Activated naive CD4-positive, alpha-beta T cell treated with anti-CD3 and anti-CD28 coated beads, Interleukin-2, amount 50 U/mL, for 24 hours (primary cell): ENCODE results near the gene ZNF385D.

Experiments
- H3K27ac Mint-ChIP-seq: one replicate; pipeline ENCODE4 v1.8.0; 2021; ENCODE audit warnings: mild to moderate bottlenecking, mixed read lengths
- H3K27me3 Mint-ChIP-seq: one replicate; pipeline ENCODE4 v1.8.0; 2021; ENCODE audit warnings: mixed read lengths
- H3K36me3 Mint-ChIP-seq: one replicate; pipeline ENCODE4 v1.8.0; 2021; ENCODE audit warnings: mixed read lengths
- H3K4me1 Mint-ChIP-seq: one replicate; pipeline ENCODE4 v1.8.0; 2021; ENCODE audit warnings: mixed read lengths
- H3K4me3 Mint-ChIP-seq: one replicate; pipeline ENCODE4 v1.8.0; 2021; ENCODE audit warnings: mild to moderate bottlenecking, mixed read lengths
- H3K9me3 Mint-ChIP-seq: one replicate; pipeline ENCODE4 v1.8.0; 2021; ENCODE audit warnings: mixed read lengths

ZNF385D gene

DNA sequence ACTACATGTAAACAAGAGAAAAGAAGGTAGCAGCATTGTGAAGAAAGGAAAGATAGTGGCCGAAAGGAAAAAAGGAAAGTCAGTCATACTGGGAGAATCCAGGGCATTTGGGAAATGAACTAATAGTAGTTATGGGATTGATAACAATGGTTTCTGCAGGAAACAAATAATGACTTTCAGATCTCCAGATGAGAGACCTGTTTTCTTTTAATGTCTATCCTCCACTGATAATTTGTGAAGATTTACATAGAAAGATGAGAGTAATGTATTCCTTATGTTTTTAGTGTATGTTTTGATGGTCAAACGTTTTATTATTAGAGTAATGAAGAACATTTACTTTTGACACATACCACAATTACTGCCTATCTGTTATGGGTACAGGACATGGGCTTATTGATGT lies 15.0 kb upstream of the ZNF385D start:
- H3K9me3 Mint-ChIP-seq, result peaks cover 10% of the 10 kb centered on the region
- H3K36me3 Mint-ChIP-seq, result no peaks in the 10 kb centered on the region
- H3K4me3 Mint-ChIP-seq, result no peak overlapping the region
- no peaks in the 10 kb centered on the region for H3K27me3 Mint-ChIP-seq
- H3K27ac Mint-ChIP-seq, result no peak overlapping the region
- H3K4me1 Mint-ChIP-seq, result no peaks in the 10 kb centered on the region

DNA sequence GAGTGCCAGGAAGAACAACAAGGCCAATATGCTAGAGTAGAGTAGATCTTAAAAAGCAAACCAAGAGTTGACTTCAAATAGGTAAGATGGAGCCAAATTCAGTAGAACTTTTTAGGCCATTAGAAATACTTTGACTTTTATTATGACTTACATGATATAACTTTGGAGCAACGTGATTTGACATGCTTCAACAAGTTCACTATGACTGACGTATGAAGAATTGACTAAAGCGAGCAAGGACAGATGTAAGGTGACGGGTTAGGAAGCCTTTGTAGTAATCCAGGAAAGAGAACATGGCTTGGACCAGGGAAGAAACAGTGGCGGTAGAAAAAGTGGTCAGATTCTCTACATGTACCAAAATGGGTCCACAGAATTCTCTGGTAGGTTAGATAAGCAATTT lies 4.9 kb upstream of the ZNF385D start:
- no peak overlapping the region for H3K4me3 Mint-ChIP-seq
- no peak overlapping the region for H3K27ac Mint-ChIP-seq
- no peaks in the 10 kb centered on the region for H3K4me1 Mint-ChIP-seq
- no peaks in the 10 kb centered on the region for H3K9me3 Mint-ChIP-seq
- H3K36me3 Mint-ChIP-seq, result no peaks in the 10 kb centered on the region
- no peaks in the 10 kb centered on the region for H3K27me3 Mint-ChIP-seq

DNA sequence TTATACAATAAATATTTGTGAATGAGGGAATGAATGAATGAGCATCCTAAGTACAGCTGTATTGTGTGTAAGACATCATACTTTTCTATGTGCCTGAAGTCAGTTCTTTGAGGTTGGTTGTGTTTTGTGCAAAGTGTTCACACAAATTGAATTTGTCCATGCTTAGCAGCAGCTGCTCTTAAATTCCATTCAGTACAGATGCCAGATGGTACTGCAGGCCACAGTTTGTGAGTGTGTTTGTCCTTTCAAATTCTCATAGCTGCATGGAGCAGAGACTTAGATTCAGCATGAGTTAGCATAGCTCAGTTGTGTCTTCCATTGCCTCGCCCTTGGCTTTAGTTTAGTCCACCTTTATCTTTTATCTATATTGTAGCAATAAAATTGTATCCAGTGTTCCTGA lies 3.8 kb upstream of the ZNF385D start:
- Mint-ChIP-seq H3K9me3 (no peaks in the 10 kb centered on the region), H3K27me3 (peaks cover 6% of the 10 kb centered on the region), H3K36me3 (no peaks in the 10 kb centered on the region), H3K4me1 (no peaks in the 10 kb centered on the region), H3K4me3 (no peak overlapping the region), H3K27ac (no peak overlapping the region)

DNA sequence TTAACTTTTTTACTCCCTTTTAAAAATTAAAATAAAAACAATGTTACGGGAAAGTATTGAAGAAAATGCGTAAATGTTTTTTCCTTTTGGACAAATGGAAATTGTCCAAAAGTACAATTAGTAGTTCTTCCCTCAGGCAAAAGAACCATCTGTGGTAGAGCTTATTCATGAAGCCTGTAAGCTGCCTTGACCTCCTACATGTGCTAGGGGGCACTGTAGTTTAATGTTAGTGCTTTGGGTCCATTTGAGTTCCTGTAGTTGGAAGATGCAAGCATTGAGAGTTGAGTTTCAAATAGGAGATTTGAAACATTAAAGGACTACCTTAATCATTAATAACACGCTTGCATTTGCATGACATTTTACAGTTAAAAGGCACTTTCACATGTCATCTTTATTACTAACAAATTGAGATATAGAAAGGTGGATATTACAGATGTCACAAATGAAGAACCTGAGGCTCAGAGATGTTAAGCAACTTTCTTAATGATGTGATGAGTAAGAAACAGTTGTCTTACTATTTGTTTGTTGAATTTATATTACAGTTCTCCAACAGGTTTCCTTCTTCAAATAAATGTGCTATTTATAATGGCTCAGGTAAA lies 1.8 kb upstream of the ZNF385D start:
- Mint-ChIP-seq H3K4me3 (no peak overlapping the region), H3K27me3 (peaks cover 6% of the 10 kb centered on the region), H3K36me3 (no peaks in the 10 kb centered on the region), H3K9me3 (no peaks in the 10 kb centered on the region), H3K4me1 (no peaks in the 10 kb centered on the region), H3K27ac (no peak overlapping the region)

DNA sequence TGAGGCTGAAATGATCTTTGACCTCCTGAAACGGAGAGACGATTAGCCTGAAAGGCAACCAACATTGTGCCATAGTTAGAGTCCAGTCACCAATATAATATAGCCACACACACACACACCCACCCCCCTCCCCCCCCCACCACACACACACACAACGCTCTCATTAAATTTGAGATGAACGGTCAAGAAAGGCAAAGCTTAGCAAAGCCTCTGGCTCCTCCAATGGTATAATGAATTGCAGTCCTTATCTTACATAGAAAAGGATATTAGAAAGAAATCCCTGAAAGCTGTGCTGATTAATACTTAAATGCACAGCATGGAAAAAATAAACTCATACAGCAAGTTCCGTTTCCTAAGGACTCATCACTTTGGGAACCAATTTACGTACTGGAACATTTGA lies 876 bp upstream of the ZNF385D start:
- no peaks in the 10 kb centered on the region for H3K9me3 Mint-ChIP-seq
- H3K27me3 Mint-ChIP-seq, result peaks cover 6% of the 10 kb centered on the region
- H3K27ac Mint-ChIP-seq, result no peak overlapping the region
- no peak overlapping the region for H3K4me3 Mint-ChIP-seq
- no peaks in the 10 kb centered on the region for H3K4me1 Mint-ChIP-seq
- no peaks in the 10 kb centered on the region for H3K36me3 Mint-ChIP-seq

DNA sequence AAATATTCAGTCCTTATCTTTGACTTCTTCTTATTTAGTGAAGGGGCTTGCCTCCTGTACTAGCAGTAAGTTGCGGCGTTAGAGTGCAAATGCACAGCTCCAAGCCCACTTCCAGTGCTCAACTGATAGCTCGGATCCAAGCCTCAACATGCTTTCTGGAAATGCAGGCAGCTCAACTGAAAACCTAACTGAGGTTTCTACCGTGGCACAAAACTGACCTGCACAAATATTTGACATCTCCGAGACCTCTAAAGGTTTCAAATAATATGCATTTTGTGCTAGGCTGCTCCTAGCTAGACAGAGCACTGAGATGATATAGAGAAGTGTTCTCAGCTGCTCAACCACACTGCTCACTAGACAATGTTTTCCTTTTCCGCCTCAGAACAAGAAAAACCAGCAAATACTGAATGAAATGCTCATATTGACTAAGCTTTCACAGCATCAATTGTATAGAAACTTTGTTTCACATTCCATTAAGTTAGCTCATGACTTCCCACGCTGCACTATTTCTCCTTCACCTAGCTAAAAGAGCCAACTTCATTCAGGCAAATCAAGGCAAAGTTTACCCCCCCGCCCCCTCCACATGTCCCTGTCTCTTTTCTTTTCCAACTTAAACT lies 822 bp downstream of the ZNF385D start:
- Mint-ChIP-seq H3K27me3 (peaks cover 6% of the 10 kb centered on the region), H3K9me3 (no peaks in the 10 kb centered on the region), H3K4me1 (no peaks in the 10 kb centered on the region), H3K4me3 (no peak overlapping the region), H3K27ac (no peak overlapping the region), H3K36me3 (no peaks in the 10 kb centered on the region)

DNA sequence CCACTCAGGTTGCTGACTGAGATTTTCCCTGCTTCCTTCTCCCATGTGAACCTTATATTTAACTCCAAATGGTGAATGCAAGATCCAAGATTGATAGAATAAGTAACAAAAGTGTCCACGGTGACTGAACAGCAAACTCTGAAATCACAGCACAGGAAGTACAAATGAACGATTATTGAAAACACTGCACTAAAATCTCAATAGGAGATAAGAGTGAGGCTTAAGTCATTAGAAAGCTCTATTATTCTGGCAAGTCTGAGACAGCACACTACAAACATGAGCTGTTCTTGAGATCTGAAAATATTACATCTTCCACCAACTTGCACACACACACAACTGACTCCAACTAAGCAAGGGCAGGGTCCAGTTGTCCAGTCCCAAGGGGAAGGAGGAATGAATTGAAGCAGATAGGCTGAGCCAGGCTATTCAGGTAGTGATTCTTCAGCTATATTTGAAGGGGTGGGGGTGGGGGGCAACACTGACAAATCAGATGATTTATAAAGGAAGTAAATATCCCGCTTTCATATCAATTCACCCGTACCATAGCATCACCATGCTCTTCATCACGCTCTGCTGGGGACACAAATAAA lies 2.9 kb downstream of the ZNF385D start:
- peaks cover 6% of the 10 kb centered on the region for H3K27me3 Mint-ChIP-seq
- H3K27ac Mint-ChIP-seq, result no peak overlapping the region
- H3K4me3 Mint-ChIP-seq, result no peak overlapping the region
- no peaks in the 10 kb centered on the region for H3K9me3 Mint-ChIP-seq
- H3K4me1 Mint-ChIP-seq, result no peaks in the 10 kb centered on the region
- no peaks in the 10 kb centered on the region for H3K36me3 Mint-ChIP-seq

DNA sequence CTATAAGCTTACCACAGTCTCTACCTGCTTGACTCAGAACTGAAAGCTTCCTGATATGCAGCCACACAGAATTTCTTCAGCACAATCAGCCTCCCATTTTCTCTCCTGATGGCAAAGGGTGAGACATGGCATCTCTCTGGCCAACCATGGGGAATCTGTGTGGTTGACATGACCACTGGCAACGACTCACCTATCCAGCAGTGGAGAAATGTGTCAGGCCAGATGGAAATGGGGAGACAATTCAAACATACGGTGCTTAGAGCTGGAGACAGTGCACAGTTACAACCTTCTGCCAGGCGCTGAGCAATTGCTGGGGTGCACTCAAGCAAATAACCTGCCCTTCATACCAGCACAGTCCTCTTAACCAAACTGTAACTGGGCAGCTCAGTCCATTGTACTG lies 3.6 kb downstream of the ZNF385D start:
- Mint-ChIP-seq H3K4me3 (no peak overlapping the region), H3K27ac (no peak overlapping the region), H3K27me3 (peaks cover 6% of the 10 kb centered on the region), H3K9me3 (peaks cover 4% of the 10 kb centered on the region), H3K4me1 (no peaks in the 10 kb centered on the region), H3K36me3 (no peaks in the 10 kb centered on the region)

DNA sequence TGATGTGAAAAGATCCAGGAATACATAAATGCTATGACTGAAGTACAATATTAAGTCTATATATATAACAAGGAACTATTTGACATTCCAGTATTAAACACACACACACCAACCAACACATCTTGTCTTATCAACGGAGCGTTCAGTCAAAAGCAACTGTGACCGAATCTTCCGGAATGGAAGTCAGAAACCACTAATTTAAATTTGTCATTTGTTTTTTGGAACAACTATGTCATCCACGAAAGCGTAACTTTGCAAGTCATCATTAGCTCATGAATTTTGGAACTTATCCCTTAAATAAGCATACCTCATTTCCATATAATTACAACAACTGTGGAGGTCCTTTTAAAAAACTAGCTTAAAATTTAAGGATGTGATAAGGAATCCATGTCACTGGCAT lies 5.0 kb downstream of the ZNF385D start:
- Mint-ChIP-seq H3K27ac (no peak overlapping the region), H3K4me3 (no peak overlapping the region), H3K36me3 (no peaks in the 10 kb centered on the region), H3K27me3 (peaks cover 6% of the 10 kb centered on the region), H3K4me1 (no peaks in the 10 kb centered on the region), H3K9me3 (peaks cover 11% of the 10 kb centered on the region)

DNA sequence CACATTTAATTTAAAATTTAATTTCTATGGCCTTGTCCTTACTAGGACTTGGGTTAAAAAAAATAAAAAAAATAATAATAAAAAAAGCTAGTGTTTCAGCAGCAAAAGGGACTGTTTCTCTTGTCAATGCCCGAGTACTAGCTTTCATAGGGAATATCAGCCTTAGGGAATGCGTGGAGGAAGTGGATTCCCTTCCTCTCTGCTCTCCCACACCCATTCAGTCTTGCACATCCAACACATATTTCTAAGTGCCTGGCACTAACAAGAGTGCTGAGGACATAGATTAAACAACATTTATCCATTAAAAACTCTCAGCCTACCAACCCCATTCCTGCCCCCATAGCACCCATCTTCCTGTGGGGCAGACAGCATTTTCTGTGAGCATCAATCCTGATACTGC lies 6.2 kb downstream of the ZNF385D start:
- H3K27ac Mint-ChIP-seq, result no peak overlapping the region
- H3K36me3 Mint-ChIP-seq, result no peaks in the 10 kb centered on the region
- no peak overlapping the region for H3K4me3 Mint-ChIP-seq
- H3K4me1 Mint-ChIP-seq, result no peaks in the 10 kb centered on the region
- no peaks in the 10 kb centered on the region for H3K27me3 Mint-ChIP-seq
- H3K9me3 Mint-ChIP-seq, result peaks cover 11% of the 10 kb centered on the region

DNA sequence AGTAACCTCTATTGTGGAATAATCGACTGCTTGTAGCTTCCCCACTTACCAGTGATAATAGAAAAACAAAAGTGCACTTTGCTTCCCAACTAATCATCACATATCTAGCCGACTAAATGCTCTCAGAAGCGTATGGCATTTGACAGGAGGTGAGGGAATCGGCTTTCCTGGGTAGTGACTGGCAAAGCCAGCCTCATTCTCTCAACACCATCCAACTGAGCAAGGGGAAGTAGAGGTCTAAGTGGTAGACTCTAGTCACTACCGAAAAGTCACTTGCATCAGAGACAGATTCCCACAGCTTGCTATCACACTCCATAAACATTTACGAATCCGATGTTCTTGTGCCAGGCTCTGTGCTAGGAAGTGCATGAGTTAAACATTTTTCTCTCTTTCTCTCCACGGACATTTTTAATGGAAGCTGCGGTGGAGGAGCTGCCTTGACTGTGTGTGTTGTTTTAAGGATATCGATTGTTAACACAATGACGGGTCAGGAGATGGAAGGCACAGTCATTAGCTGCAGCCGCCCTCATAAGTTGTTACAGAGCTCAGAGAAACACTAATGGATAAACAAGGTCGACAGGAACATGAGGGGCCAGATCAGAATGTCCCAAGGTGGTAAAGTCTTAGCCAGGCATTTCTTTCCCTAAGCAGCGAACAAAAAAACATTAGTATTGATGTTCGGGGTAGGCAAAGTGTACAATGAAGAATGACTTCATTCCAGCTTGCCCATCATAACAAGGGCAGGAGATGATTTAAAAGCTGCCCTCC lies 11.9 kb downstream of the ZNF385D start:
- H3K4me1 Mint-ChIP-seq, result no peaks in the 10 kb centered on the region
- H3K36me3 Mint-ChIP-seq, result no peaks in the 10 kb centered on the region
- H3K27ac Mint-ChIP-seq, result no peak overlapping the region
- H3K4me3 Mint-ChIP-seq, result no peak overlapping the region
- no peaks in the 10 kb centered on the region for H3K27me3 Mint-ChIP-seq
- peaks cover 11% of the 10 kb centered on the region for H3K9me3 Mint-ChIP-seq

DNA sequence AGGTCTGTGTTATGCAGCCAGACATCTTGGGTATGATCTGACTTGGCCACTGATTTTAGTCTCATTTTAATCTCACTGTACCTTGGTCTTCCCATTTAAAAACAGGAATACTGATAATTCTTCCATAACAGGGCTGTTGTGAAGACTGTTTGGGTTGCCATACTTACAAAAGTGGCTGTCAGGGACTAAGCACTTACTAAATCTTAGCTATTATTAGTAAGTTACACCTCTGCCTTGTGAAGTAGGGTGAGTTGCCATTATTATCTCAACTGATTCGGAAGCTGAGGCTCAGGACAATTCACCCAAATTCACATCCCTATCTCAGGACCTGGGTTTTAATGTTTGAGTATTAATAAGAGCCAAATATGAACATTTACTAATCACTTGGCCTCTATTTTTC lies 12.7 kb downstream of the ZNF385D start:
- H3K4me3 Mint-ChIP-seq, result no peak overlapping the region
- H3K4me1 Mint-ChIP-seq, result no peaks in the 10 kb centered on the region
- no peaks in the 10 kb centered on the region for H3K36me3 Mint-ChIP-seq
- H3K27me3 Mint-ChIP-seq, result no peaks in the 10 kb centered on the region
- no peak overlapping the region for H3K27ac Mint-ChIP-seq
- H3K9me3 Mint-ChIP-seq, result peaks cover 11% of the 10 kb centered on the region

DNA sequence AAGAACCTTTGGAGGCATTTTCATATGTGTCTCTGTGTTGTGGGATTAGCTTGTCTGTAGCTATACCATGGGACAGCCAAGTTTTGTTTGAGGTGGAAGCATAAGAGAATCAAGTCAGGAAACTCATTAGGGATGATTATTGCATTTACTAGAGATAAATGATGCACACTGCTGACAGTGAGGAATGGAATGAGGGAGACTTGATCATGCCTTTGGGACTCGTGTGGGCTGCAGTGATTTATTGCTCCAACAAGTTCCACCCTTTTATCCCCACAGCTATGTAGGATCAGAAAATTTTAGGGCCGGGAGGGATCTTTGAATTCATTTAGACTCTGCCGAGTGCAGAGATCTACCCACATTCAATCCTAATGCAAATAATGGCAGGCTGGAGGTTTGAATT lies 16.3 kb downstream of the ZNF385D start:
- Mint-ChIP-seq H3K4me3 (no peak overlapping the region), H3K36me3 (no peaks in the 10 kb centered on the region), H3K27ac (no peak overlapping the region), H3K4me1 (no peaks in the 10 kb centered on the region), H3K27me3 (no peaks in the 10 kb centered on the region), H3K9me3 (peaks cover 12% of the 10 kb centered on the region)

DNA sequence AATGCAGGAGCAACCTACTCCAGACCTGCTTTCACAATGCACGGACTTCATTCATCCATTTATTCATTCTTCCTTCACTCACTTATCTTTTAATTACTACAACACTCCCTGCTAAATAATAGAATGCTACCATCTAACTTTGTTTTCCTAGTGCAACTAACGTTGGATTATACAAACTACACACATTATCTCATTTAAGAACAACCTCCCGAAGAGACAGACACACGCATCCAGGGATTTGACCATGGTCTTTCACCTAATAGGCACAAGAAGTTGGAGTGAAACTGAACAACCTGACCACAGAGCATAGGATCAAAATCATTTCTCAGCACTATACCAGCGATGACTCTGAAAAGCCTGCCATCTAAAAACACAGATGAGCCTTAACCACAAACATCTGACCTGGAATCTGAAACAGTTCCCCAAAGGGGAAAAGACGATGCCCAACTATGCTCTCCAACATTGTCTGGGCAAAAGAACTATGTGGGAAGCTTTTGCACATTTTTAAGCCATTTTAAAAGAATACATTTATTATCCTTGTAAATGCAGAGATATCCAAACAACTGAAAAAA lies 21.0 kb downstream of the ZNF385D start:
- H3K4me1 Mint-ChIP-seq, result no peaks in the 10 kb centered on the region
- no peak overlapping the region for H3K4me3 Mint-ChIP-seq
- H3K27me3 Mint-ChIP-seq, result no peaks in the 10 kb centered on the region
- H3K27ac Mint-ChIP-seq, result no peak overlapping the region
- H3K36me3 Mint-ChIP-seq, result no peaks in the 10 kb centered on the region
- H3K9me3 Mint-ChIP-seq, result peaks cover 19% of the 10 kb centered on the region

DNA sequence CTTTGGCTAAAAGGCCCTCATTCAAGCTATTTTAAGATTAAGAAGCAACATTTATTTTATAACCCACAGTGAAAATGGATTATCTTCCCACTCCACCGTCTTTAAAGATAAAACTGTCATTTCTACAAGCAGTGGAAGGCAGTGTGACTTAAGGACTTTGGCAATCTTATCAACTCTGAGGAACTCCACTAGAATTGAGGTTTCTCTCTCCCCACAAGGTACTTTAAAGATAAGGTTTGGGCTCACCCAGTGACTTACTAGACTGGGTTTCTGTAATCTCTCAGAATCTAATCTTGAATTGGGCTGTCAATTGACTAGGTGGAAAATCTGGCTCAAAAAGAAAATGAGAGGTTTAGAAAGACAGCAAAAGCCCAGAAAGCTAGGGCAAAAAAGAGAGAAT lies 21.7 kb downstream of the ZNF385D start:
- no peaks in the 10 kb centered on the region for H3K27me3 Mint-ChIP-seq
- no peak overlapping the region for H3K4me3 Mint-ChIP-seq
- H3K27ac Mint-ChIP-seq, result no peak overlapping the region
- no peaks in the 10 kb centered on the region for H3K36me3 Mint-ChIP-seq
- peaks cover 23% of the 10 kb centered on the region for H3K9me3 Mint-ChIP-seq
- no peaks in the 10 kb centered on the region for H3K4me1 Mint-ChIP-seq

DNA sequence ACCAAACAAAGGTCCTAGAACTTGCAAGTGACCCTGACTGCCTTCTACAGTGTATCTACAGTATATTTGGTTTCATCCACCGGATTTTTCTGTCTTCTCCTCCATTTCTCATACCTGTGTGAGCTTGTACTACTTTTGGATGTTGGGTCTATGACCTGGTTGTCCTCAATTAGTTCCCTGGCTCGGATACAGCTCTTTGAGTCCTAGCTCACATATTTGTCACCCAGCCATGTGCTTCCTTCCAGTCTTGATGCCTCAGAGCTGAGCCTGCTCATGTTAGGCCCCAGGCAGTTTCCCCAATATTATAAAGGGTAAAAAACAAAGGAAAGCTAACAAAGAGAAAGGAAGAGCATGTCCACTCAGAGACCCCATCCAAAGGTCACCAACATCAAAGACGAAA lies 28.2 kb downstream of the ZNF385D start:
- Mint-ChIP-seq H3K36me3 (no peaks in the 10 kb centered on the region), H3K9me3 (peaks cover 6% of the 10 kb centered on the region), H3K4me1 (no peaks in the 10 kb centered on the region), H3K4me3 (no peak overlapping the region), H3K27me3 (no peaks in the 10 kb centered on the region), H3K27ac (no peak overlapping the region)
